Activated CD8-positive, alpha-beta T cell treated with anti-CD3 and anti-CD28 coated beads, Interleukin-2, amount 10 ng/mL, durations not matched to agents 7 days and 5 days (primary cell): ENCODE measurements around the gene EIF4E2. TPM values are rescaled to one million over a fixed set of nuclear protein-coding genes. Genes with fewer than 3 reads are reported as not detected.

ENCODE experiments used
- ATAC-seq: fragments of 150-1000 bp; cut with Tn5 transposase; one replicate; pipeline ENCODE4 v1.10.0; 2021; ENCODE audit warnings: moderate library complexity
- CTCF ChIA-PET: fragments of 350-600 bp; sonication (Branson Sonifier 250); formaldehyde crosslinking; loops from one replicate; lab custom pipeline; 2021; ENCODE audit warnings: antibody characterized with exemption; lab: Charles Lee
- POLR2A ChIA-PET: fragments of 350-600 bp; sonication (Branson Sonifier 250); formaldehyde crosslinking; loops from one replicate; lab custom pipeline; 2021; ENCODE audit warnings: antibody characterized with exemption; lab: Charles Lee
- DNase-seq: peaks from one replicate; pipeline ENCODE4 v3.0.0-alpha.2; 2020
- H3K27ac Mint-ChIP-seq: one replicate; pipeline ENCODE4 v1.8.0; 2021; ENCODE audit warnings: mild to moderate bottlenecking, mixed read lengths
- H3K27me3 Mint-ChIP-seq: one replicate; pipeline ENCODE4 v1.8.0; 2021; ENCODE audit warnings: low read depth, mixed read lengths
- H3K36me3 Mint-ChIP-seq: one replicate; pipeline ENCODE4 v1.8.0; 2021; ENCODE audit warnings: low read depth, mixed read lengths
- H3K4me1 Mint-ChIP-seq: one replicate; pipeline ENCODE4 v1.8.0; 2021; ENCODE audit warnings: low read depth, mixed read lengths
- H3K4me3 Mint-ChIP-seq: one replicate; pipeline ENCODE4 v1.8.0; 2021; ENCODE audit warnings: mild to moderate bottlenecking, mixed read lengths
- H3K9me3 Mint-ChIP-seq: one replicate; pipeline ENCODE4 v1.8.0; 2022; ENCODE audit warnings: mixed read lengths; ENCODE audit not compliant: insufficient read depth
- total RNA-seq, 2 experiments: library from RNA; stranded (reverse); gene quantifications; one replicate each; pipeline ENCODE4 v1.2.3, GENCODE V29; 2021

The EIF4E2 gene
- total RNA-seq, 2 experiments from 2014 or later, result 68.5 to 76.7 TPM

DNA sequence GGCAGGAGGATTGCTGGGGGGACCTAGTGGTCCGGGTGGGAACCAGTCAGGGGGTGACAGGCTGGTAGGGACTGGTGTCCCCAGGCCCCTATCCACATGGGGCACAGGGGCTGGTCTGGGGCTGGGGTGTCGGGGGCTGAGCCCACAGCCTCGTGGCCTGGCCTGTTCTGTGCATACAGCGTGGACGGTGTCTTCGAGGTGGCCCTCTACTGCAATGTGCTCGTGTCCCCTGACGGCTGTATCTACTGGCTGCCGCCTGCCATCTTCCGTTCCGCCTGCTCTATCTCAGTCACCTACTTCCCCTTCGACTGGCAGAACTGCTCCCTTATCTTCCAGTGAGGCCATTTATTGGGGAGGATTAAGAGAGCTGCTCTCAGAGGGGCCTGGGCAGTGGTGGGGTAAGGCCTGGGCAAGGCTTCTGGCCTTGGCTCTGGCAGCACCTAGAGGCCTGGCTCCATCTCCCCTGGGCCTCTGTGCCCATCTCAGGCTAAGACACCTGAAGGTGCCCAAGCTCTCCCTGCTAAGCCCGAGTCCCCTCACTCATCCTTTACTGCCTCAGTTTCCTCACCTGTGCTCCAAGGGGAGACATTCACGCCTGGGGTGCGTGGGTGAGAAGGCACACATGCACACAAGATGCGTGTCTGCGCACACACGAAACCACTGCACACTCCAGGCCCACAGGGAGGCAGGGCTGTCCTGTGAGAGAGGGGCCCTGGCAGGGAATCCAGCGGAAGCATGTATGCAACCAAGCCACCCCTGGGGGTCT, 9.1 kb upstream of the EIF4E2 start:
- H3K27ac Mint-ChIP-seq, result no peak overlapping the region
- CTCF ChIA-PET, result no interaction called here
- H3K4me3 Mint-ChIP-seq, result no peak overlapping the region
- no peak for ATAC-seq
- H3K27me3 Mint-ChIP-seq, result peaks cover 9% of the 10 kb centered on the region
- H3K9me3 Mint-ChIP-seq, result no peaks in the 10 kb centered on the region
- H3K4me1 Mint-ChIP-seq, result peaks cover 19% of the 10 kb centered on the region
- POLR2A ChIA-PET, result interaction anchor here (0.6 kb wide), 1 partner anchor 121 kb away, joined by 3 read pairs; no protein-coding TSS in a partner anchor
- peaks cover 9% of the 10 kb centered on the region for H3K36me3 Mint-ChIP-seq
- no peak for DNase-seq

DNA sequence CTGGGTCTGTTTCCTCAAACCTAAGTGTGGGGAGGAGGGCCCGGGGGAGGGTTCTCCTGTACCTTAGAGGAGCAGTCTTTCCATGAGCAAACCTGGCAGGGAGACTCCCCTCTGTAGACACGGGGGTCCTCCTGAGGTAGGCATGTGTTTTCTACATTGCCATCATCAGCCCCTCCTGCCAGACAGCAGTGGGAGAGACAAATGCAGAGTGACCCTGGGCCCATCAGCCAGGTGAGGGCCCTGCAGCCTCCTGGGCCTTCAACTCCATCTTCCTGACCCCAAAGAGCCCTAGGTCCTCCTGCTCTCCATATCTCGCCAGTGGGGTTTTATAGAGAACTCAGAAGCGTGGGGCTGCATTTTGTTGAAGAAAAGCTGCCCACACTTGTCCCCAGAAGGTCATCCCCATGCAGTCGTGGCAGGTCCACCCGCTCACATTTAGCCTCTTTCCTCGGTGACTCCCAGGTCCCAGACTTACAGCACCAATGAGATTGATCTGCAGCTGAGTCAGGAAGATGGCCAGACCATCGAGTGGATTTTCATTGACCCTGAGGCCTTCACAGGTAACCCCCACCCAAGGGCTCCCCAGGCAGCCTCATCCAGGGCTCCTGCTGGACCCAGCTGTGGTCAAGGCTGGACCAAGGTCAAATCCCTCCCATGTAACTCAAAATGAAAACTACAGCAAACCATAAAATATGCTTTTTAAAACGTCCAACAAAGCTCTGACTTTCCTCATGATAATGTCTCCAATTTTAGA, 8.4 kb upstream of the EIF4E2 start:
- Mint-ChIP-seq H3K27me3 (peaks cover 9% of the 10 kb centered on the region), H3K36me3 (peaks cover 14% of the 10 kb centered on the region), H3K9me3 (no peaks in the 10 kb centered on the region), H3K27ac (peak overlapping the region; percentile 10), H3K4me3 (no peak overlapping the region), H3K4me1 (peaks cover 23% of the 10 kb centered on the region)
- ChIA-PET CTCF (no interaction called here), POLR2A (interaction anchor here (1.6 kb wide), 1 partner anchor 8 kb away, joined by 3 read pairs; no protein-coding TSS in a partner anchor)
- DNase-seq, result no peak
- no peak for ATAC-seq

DNA sequence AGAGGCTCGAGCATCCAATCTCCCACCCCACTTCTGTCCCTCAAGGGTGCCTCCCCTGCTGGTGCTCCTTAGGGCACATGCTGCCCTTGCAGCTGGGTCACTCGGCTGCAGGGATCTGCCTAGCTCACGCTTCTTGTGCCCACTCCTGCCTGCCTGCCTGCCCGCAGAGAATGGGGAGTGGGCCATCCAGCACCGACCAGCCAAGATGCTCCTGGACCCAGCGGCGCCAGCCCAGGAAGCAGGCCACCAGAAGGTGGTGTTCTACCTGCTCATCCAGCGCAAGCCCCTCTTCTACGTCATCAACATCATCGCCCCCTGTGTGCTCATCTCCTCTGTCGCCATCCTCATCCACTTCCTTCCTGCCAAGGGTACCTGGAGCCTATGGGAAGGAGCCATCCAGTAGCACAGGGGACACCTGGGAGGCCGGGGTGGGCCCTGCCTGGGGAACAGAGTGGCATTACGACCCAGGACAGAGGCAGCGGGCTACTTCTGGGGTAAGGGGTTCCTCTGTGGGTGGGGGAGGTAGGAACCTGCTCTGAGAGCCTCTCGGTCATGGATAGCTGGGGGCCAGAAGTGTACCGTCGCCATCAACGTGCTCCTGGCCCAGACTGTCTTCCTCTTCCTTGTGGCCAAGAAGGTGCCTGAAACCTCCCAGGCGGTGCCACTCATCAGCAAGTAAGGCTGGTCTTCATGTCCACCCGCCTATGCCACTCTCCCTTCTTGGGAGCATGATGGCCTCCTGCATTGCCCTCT, 7.6 kb upstream of the EIF4E2 start:
- H3K36me3 Mint-ChIP-seq, result peaks cover 21% of the 10 kb centered on the region
- CTCF ChIA-PET, result no interaction called here
- peaks cover 9% of the 10 kb centered on the region for H3K27me3 Mint-ChIP-seq
- no peaks in the 10 kb centered on the region for H3K9me3 Mint-ChIP-seq
- H3K4me3 Mint-ChIP-seq, result no peak overlapping the region
- no peak for ATAC-seq
- peaks cover 30% of the 10 kb centered on the region for H3K4me1 Mint-ChIP-seq
- H3K27ac Mint-ChIP-seq, result peak overlapping the region; percentile 10
- POLR2A ChIA-PET, result interaction anchor here (1.6 kb wide), 1 partner anchor 9 kb away, joined by 3 read pairs; no protein-coding TSS in a partner anchor
- no peak for DNase-seq

GRCh38 chr2:232543491-232543890, 7.0 kb upstream of the EIF4E2 start:
- H3K4me1 Mint-ChIP-seq, result peaks cover 29% of the 10 kb centered on the region
- no peak overlapping the region for H3K4me3 Mint-ChIP-seq
- H3K36me3 Mint-ChIP-seq, result peaks cover 27% of the 10 kb centered on the region
- no peaks in the 10 kb centered on the region for H3K9me3 Mint-ChIP-seq
- POLR2A ChIA-PET, result interaction anchor here (1.6 kb wide), 1 partner anchor 10 kb away, joined by 3 read pairs; no protein-coding TSS in a partner anchor
- ATAC-seq, result no peak
- no peak for DNase-seq
- H3K27me3 Mint-ChIP-seq, result peaks cover 5% of the 10 kb centered on the region
- no peak overlapping the region for H3K27ac Mint-ChIP-seq
- CTCF ChIA-PET, result no interaction called here

GRCh38 chr2:232543928-232544631, 6.4 kb upstream of the EIF4E2 start:
- H3K27ac Mint-ChIP-seq, result no peak overlapping the region
- ATAC-seq (no peak), DNase-seq (no peak)
- H3K36me3 Mint-ChIP-seq, result peaks cover 32% of the 10 kb centered on the region
- ChIA-PET CTCF (no interaction called here), POLR2A (interaction anchor here (1.6 kb wide), 1 partner anchor 10 kb away, joined by 3 read pairs; no protein-coding TSS in a partner anchor)
- peaks cover 30% of the 10 kb centered on the region for H3K4me1 Mint-ChIP-seq
- H3K4me3 Mint-ChIP-seq, result no peak overlapping the region
- peaks cover under 1% of the 10 kb centered on the region for H3K27me3 Mint-ChIP-seq
- no peaks in the 10 kb centered on the region for H3K9me3 Mint-ChIP-seq

GRCh38 chr2:232544674-232545073, 5.8 kb upstream of the EIF4E2 start:
- Mint-ChIP-seq H3K4me3 (no peak overlapping the region), H3K27me3 (no peaks in the 10 kb centered on the region), H3K36me3 (peaks cover 35% of the 10 kb centered on the region), H3K27ac (no peak overlapping the region), H3K9me3 (no peaks in the 10 kb centered on the region), H3K4me1 (peaks cover 34% of the 10 kb centered on the region)
- CTCF ChIA-PET, result no interaction called here
- ATAC-seq (no peak), DNase-seq (no peak)
- POLR2A ChIA-PET, result no interaction called here

GRCh38 chr2:232545511-232546375, 4.7 kb upstream of the EIF4E2 start:
- no peaks in the 10 kb centered on the region for H3K9me3 Mint-ChIP-seq
- peaks cover 35% of the 10 kb centered on the region for H3K4me1 Mint-ChIP-seq
- DNase-seq, result no peak
- no peak overlapping the region for H3K4me3 Mint-ChIP-seq
- no peaks in the 10 kb centered on the region for H3K27me3 Mint-ChIP-seq
- no peak for ATAC-seq
- H3K27ac Mint-ChIP-seq, result no peak overlapping the region
- ChIA-PET CTCF (interaction anchor here (0.9 to 1.3 kb wide), 2 partner anchors 8 to 16 kb away, joined by 3 read pairs; no protein-coding TSS in a partner anchor), POLR2A (no interaction called here)
- peaks cover 36% of the 10 kb centered on the region for H3K36me3 Mint-ChIP-seq

DNA sequence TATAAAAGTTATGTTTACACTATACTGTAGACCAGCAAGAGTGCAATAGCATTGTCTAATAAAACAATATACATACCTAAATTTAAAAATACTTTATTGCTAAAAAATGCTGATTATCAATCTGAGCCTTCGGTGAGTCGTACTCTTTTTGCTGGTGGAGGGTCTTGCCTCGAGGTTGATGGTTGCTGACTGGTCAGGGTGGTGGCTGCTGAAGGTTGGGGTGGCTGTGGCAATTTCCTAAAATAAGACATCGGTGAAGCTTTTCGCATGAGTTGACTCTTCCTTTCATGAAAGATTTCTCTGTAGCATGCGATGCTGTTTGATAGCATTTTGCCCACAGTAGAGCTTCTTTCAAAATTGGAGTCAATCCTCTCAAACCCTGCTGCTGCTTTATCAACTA, 2.5 kb upstream of the EIF4E2 start:
- DNase-seq (no peak), ATAC-seq (no peak)
- Mint-ChIP-seq H3K36me3 (peaks cover 44% of the 10 kb centered on the region), H3K9me3 (no peaks in the 10 kb centered on the region), H3K27ac (no peak overlapping the region), H3K27me3 (no peaks in the 10 kb centered on the region), H3K4me3 (no peak overlapping the region), H3K4me1 (peaks cover 49% of the 10 kb centered on the region)
- ChIA-PET CTCF (interaction anchor here (0.9 kb wide), 1 partner anchor 11 kb away, joined by 4 read pairs; no protein-coding TSS in a partner anchor), POLR2A (interaction anchor here (1.6 kb wide), 1 partner anchor 9 kb away, joined by 3 read pairs; no protein-coding TSS in a partner anchor)

DNA sequence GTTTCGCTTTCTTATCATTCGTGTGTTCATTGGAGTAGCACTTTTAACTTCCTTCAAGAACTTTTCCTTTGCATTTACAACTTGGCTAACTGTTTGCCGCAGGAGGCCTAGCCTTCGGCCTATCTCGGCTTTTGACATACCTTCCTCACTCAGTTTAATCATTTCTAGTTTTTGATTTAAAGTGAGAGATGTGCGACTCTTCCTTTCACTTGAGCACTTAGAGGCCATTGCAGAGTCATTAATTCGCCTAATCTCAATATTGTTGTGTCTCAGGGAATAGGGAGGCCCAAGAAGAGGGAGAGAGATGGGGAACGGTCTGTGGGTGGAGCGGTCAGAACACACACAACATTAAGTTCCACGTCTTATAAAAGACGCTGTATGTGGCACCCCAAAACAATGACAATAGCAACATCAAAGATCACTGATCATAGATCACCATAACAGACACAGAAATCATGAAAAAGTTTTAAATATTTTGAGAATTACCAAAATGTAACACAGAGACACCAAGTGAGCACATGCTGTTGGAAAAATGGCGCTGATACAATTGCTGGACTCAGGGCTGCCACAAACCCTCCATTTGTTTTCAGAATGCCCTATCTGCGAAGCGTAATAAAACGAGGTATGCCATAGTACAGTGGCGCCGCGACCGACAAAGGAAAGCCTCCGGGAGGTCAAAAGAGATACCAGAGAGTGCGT, 685 bp upstream of the EIF4E2 start:
- Mint-ChIP-seq H3K27me3 (no peaks in the 10 kb centered on the region), H3K27ac (peak overlapping the region; percentile 100), H3K4me1 (peaks cover 67% of the 10 kb centered on the region), H3K9me3 (no peaks in the 10 kb centered on the region), H3K36me3 (peaks cover 49% of the 10 kb centered on the region), H3K4me3 (peak overlapping the region; percentile 100)
- ChIA-PET POLR2A (no interaction called here), CTCF (no interaction called here)
- DNase-seq (no peak), ATAC-seq (no peak)

- Mint-ChIP-seq H3K36me3 (peaks cover 43% of the 10 kb centered on the region), H3K4me1 (peaks cover 63% of the 10 kb centered on the region), H3K9me3 (no peaks in the 10 kb centered on the region), H3K27ac (peak overlapping the region; percentile 100), H3K4me3 (peak overlapping the region; percentile 100), H3K27me3 (no peaks in the 10 kb centered on the region)
- ATAC-seq (no peak), DNase-seq (no peak)
- ChIA-PET POLR2A (interaction anchor here (0.6 to 0.9 kb wide), 7 partner anchors 11 to 531 kb away, joined by 3 to 5 read pairs (median 3); no protein-coding TSS in a partner anchor), CTCF (interaction anchor here (1.0 kb wide), 1 partner anchor 54 kb away, joined by 3 read pairs; no protein-coding TSS in a partner anchor)
Measured at GRCh38 chr2:232551250-232551638, 755 bp downstream of the EIF4E2 start.
